Erythroblast (primary cell): ENCODE results near the gene CDH8.

Experiments
- GATA1 ChIP-seq: IDR thresholded peaks from 2 replicates; pipeline ENCODE4 v1.6.1; 2011; ENCODE audit warnings: low read depth, mild to moderate bottlenecking, control low read depth, low read length, moderate library complexity
- POLR2A ChIP-seq: IDR thresholded peaks from 2 replicates; pipeline ENCODE4 v1.6.1; 2011; ENCODE audit warnings: mild to moderate bottlenecking, low read length

GRCh38 chr16:61730997-61731396 lies 305.2 kb downstream of the CDH8 start:
- TF ChIP-seq POLR2A (no peak), GATA1 (no peak)
